ENCODE measurements around the gene B3GNT7.

DNA sequence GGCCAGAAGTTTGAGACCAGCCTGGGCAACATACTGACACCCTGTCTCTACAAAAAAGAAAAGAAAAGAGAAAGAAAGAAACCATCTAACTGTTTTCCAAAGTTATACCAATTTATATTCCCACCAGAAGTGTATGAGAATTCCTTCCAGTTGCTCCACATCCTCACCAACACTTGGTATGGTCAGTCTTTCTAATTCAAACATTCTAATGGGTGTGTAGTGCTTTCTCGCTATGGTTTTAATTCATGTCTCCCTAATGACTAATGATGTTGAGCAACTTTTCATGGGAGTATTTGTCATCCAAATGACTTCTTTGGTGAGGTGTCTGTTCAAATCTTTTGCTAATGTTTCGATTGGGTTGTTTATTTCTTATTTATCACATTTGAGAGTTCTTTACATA lies 10.5 kb upstream of the B3GNT7 start:
- TF ChIP-seq, protein P1, sequence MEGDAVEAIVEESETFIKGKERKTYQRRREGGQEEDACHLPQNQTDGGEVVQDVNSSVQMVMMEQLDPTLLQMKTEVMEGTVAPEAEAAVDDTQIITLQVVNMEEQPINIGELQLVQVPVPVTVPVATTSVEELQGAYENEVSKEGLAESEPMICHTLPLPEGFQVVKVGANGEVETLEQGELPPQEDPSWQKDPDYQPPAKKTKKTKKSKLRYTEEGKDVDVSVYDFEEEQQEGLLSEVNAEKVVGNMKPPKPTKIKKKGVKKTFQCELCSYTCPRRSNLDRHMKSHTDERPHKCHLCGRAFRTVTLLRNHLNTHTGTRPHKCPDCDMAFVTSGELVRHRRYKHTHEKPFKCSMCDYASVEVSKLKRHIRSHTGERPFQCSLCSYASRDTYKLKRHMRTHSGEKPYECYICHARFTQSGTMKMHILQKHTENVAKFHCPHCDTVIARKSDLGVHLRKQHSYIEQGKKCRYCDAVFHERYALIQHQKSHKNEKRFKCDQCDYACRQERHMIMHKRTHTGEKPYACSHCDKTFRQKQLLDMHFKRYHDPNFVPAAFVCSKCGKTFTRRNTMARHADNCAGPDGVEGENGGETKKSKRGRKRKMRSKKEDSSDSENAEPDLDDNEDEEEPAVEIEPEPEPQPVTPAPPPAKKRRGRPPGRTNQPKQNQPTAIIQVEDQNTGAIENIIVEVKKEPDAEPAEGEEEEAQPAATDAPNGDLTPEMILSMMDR (IDR thresholded peaks at IDR 0.05): no peak
- TF ChIP-seq ZFX (IDR thresholded peaks at IDR 0.05; ENCODE audit: borderline replicate concordance): no peak

All from 22Rv1 (cell line).